GM19351 (cell line): ENCODE measurements around the gene SH2D7.

Source experiments
- ATAC-seq: cut with Tn5 transposase; IDR thresholded peaks from one replicate; pipeline ENCODE4 v1.9.1; 2021; ENCODE audit warnings: mild to moderate bottlenecking, moderate library complexity; ENCODE audit not compliant: unreplicated experiment

The SH2D7 gene

DNA sequence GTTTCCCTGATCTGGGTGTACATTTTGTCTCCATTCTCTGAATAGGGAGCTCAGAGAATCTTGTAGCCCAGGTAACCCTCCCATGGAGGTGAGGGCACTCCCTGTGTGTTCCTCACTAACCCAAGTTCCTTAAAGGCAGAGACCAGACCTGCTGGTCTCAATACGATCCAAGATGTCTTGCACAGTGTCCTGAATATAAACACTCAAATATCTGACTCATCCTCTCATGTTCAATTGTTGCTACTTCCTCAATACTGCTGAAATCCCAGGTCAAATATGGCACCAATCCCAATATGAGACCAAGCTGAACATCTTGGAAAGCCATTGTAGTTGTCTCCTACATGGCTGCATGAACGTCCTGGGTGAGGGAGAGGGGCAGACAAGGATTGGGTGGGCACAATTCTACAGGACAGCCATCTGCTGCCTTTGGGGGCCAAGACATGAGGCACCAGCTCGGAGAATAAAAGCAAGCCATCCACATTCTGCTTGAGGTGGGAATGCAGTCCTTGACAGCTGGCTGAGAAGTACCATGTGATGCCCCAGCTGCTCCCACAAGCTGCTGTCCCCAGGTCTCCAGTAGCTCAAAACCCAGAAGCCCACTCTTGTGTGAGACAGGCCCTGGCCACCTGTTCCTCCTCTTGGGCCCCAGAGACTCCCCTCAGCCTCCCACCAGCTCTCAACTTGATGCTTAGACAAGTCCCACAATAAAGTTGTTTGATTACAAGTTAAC, 33.1 kb upstream of the SH2D7 start:
- ATAC-seq, result no peak

GRCh38 chr15:78060232-78060631, 32.1 kb upstream of the SH2D7 start:
- no peak for ATAC-seq

- ATAC-seq, result peak; percentile 46
Observed at GRCh38 chr15:78061963-78062427, 30.4 kb upstream of the SH2D7 start.

GRCh38 chr15:78063217-78063616, 29.1 kb upstream of the SH2D7 start:
- ATAC-seq, result no peak

GRCh38 chr15:78063970-78064385, 28.4 kb upstream of the SH2D7 start:
- ATAC-seq, result no peak

- ATAC-seq, result no peak
Observed at GRCh38 chr15:78064544-78064943, 27.8 kb upstream of the SH2D7 start.

GRCh38 chr15:78065284-78065872, 27.0 kb upstream of the SH2D7 start:
- no peak for ATAC-seq

- ATAC-seq, result peak; percentile 61
Observed at GRCh38 chr15:78065973-78066946, 26.1 kb upstream of the SH2D7 start.

DNA sequence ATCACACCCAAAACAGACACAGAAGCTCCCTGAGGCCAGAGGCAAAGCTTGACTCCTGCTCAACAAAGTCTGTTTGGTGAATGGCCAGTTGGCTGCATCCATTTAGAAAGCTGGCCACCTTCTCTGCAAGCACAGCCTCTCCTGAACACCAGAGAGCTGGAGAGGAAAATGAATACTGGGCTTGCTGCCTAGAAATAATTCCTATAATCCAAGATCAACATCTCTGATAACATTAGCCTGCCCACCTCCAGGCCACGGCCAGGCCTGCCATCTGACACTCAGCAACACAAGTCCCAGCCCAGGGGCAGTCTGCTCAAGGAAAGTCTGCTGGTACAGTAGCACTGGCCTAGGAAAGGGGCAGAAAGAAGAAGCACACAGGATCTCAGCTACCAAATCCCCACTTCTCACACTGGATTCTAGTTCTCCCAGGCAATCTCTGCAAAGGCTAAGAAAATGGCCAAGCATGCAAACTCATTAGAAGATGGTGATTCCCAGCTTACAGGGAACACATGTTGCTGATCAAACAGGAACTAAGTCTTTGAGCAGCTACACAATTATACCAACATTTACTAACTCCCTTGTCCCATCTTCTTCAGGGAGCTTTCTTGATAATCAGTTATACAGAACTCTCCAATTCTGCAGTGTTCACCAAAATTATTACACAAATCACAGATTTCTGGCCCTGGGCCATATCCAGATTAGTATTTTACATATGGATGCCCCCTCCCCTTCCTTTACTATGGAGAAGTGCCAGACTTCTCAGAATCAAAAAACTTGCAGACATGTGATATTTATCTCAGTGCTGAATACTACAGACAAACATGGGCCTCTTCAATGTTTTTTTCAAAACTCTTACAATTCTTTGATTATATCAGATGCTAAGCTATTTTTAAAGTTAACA, 24.8 kb upstream of the SH2D7 start:
- ATAC-seq, result no peak

GRCh38 chr15:78069052-78069414, 23.3 kb upstream of the SH2D7 start:
- no peak for ATAC-seq

GRCh38 chr15:78069462-78070029, 22.8 kb upstream of the SH2D7 start:
- no peak for ATAC-seq

DNA sequence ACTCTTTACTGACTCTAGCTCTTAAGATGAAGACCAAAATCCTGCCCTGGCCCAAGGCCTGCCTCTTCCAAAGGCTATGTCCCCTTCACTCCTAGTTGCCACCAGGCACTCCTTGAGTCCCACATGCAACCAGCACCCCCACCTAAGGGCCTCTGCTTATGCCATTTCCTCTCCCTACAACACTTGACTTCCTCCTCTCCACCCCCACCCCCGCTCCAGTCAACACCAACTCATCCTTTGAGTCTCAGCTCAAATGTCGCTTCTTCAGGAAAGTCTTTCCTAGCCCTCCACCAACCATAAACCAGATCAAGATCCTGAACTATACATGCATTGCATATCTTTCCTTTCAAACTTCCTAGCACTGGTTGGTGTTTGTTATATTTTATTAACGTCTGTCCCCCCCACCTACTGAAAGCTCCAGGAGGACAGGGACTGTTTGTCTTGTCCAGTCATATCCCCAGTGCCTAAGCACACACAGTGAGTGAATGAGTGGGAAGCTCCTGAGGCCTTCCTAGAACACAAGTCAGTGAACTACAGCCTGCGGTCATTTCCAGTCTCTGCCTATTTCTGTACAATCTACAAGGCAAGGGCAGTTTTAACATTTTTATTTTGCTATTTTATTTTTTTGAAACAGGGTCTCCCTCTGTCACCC, 22.2 kb upstream of the SH2D7 start:
- no peak for ATAC-seq

- ATAC-seq, result no peak
Observed at GRCh38 chr15:78071383-78071782, 21.0 kb upstream of the SH2D7 start.

GRCh38 chr15:78072080-78072892, 20.1 kb upstream of the SH2D7 start:
- ATAC-seq, result no peak

GRCh38 chr15:78073046-78073787, 19.1 kb upstream of the SH2D7 start:
- ATAC-seq, result no peak

GRCh38 chr15:78075490-78076230, 16.7 kb upstream of the SH2D7 start:
- ATAC-seq, result no peak
